ENCODE measurements around the gene SEC62.

GRCh38 chr3:170010498-170010897 is 43.9 kb downstream of the SEC62 start:
- TF ChIP-seq CTCF (IDR thresholded peaks at IDR 0.05; ENCODE audit: borderline replicate concordance, extremely low read depth, low read length, poor library complexity, severe bottlenecking) (no peak), EZH2 (IDR thresholded peaks at IDR 0.05; ENCODE audit: borderline replicate concordance, low read depth, low read length, severe bottlenecking) (no peak)

Data from DND-41 (cell line).